ENCODE results near the gene HCLS1.
"Not testable (repeated sequence)": the region's sequence is repeated elsewhere in the genome, so short reads cannot be mapped to it uniquely, and the experiment has no call there.

Gene HCLS1

GRCh38 chr3:121660356-121661171 lies at the start of gene HCLS1:
Gene HCLS1, minus strand, starts transcription at chr3:121660903. Its CDS starts 2,556 bp downstream, at chr3:121658347.
- in situ Hi-C loops (cut with MboI; ENCODE audit: low sequenced_read_pairs), result no loop called here

GRCh38 chr3:121710347-121710746 lies 49.6 kb upstream of the HCLS1 start:
- in situ Hi-C loops (cut with MboI; ENCODE audit: low sequenced_read_pairs), result no loop called here

GRCh38 chr3:121707531-121708273 lies 47.0 kb upstream of the HCLS1 start:
- in situ Hi-C loops (cut with MboI; ENCODE audit: low sequenced_read_pairs), result no loop called here

- in situ Hi-C loops (cut with MboI; ENCODE audit: low sequenced_read_pairs), result no loop called here
Measured at GRCh38 chr3:121705541-121705940, 44.8 kb upstream of the HCLS1 start.

GRCh38 chr3:121703973-121704372 lies 43.3 kb upstream of the HCLS1 start:
- in situ Hi-C loops (cut with MboI; ENCODE audit: low sequenced_read_pairs), result no loop called here

GRCh38 chr3:121698901-121699300 lies 38.2 kb upstream of the HCLS1 start:
- in situ Hi-C loops (cut with MboI; ENCODE audit: low sequenced_read_pairs), result no loop called here

- in situ Hi-C loops (cut with MboI; ENCODE audit: low sequenced_read_pairs), result no loop called here
Measured at GRCh38 chr3:121698476-121698875, 37.8 kb upstream of the HCLS1 start.

GRCh38 chr3:121696186-121696585 lies 35.5 kb upstream of the HCLS1 start:
- in situ Hi-C loops (cut with MboI; ENCODE audit: low sequenced_read_pairs), result no loop called here

- in situ Hi-C loops (cut with MboI; ENCODE audit: low sequenced_read_pairs), result no loop called here
Measured at GRCh38 chr3:121692010-121692699, 31.5 kb upstream of the HCLS1 start.

GRCh38 chr3:121690777-121691405 lies 30.2 kb upstream of the HCLS1 start:
- in situ Hi-C loops (cut with MboI; ENCODE audit: low sequenced_read_pairs), result no loop called here

GRCh38 chr3:121688747-121689146 lies 28.0 kb upstream of the HCLS1 start:
- in situ Hi-C loops (cut with MboI; ENCODE audit: low sequenced_read_pairs), result not testable (repeated sequence)

GRCh38 chr3:121681792-121682191 lies 21.1 kb upstream of the HCLS1 start:
- in situ Hi-C loops (cut with MboI; ENCODE audit: low sequenced_read_pairs), result no loop called here

GRCh38 chr3:121677141-121677540 lies 16.4 kb upstream of the HCLS1 start:
- in situ Hi-C loops (cut with MboI; ENCODE audit: low sequenced_read_pairs), result no loop called here

- in situ Hi-C loops (cut with MboI; ENCODE audit: low sequenced_read_pairs), result no loop called here
Measured at GRCh38 chr3:121670676-121671075, 10.0 kb upstream of the HCLS1 start.

GRCh38 chr3:121667333-121667732 lies 6.6 kb upstream of the HCLS1 start:
- in situ Hi-C loops (cut with MboI; ENCODE audit: low sequenced_read_pairs), result no loop called here

GRCh38 chr3:121665488-121665887 lies 4.8 kb upstream of the HCLS1 start:
- in situ Hi-C loops (cut with MboI; ENCODE audit: low sequenced_read_pairs), result no loop called here

GRCh38 chr3:121663171-121663847 lies 2.6 kb upstream of the HCLS1 start:
- in situ Hi-C loops (cut with MboI; ENCODE audit: low sequenced_read_pairs), result no loop called here

- in situ Hi-C loops (cut with MboI; ENCODE audit: low sequenced_read_pairs), result no loop called here
Measured at GRCh38 chr3:121662742-121663141, 2.0 kb upstream of the HCLS1 start.

GRCh38 chr3:121661376-121661775 lies 673 bp upstream of the HCLS1 start:
- in situ Hi-C loops (cut with MboI; ENCODE audit: low sequenced_read_pairs), result no loop called here

- in situ Hi-C loops (cut with MboI; ENCODE audit: low sequenced_read_pairs), result no loop called here
Measured at GRCh38 chr3:121659586-121659985, 1.1 kb downstream of the HCLS1 start.

Measured in HL-60/S4 treated with retinoic acid at 250 ng/mL for 4 days and 3 days (cell line).